Uterus (tissue), 4 donors: Measurements from ENCODE around the gene LCN6. TPM values are rescaled to one million over a fixed set of nuclear protein-coding genes. Genes with fewer than 3 reads are reported as not detected.
A peak's percentile ranks its signal among the peaks of the same experiment; 100 is the strongest.

Experiments
- DNase-seq, 2 donors: peaks; one replicate each; pipeline ENCODE4 v3.0.0-alpha.2; 2019 to 2020
- H3K27ac ChIP-seq, 2 donors: fragments of 200-600 bp; sonication (generic); 1 replicate in 1 of 2; 2 replicates in 1 of 2; pipeline ENCODE4 v1.5.1; 2016 to 2018
- H3K27me3 ChIP-seq, 2 donors: fragments of 200-600 bp; sonication (generic); one replicate each; pipeline ENCODE4 v1.5.1; 2018 to 2019; ENCODE audit warnings: control low read depth in 1 of 2
- H3K36me3 ChIP-seq, 2 donors: fragments of 200-600 bp; sonication (generic); one replicate each; pipeline ENCODE4 v1.5.1; 2019; ENCODE audit warnings: control low read depth in 1 of 2
- H3K4me1 ChIP-seq, 2 donors: fragments of 200-600 bp; sonication (generic); one replicate each; pipeline ENCODE4 v1.5.1; 2018 to 2019; ENCODE audit warnings: control low read depth in 1 of 2
- H3K4me3 ChIP-seq, 2 donors: fragments of 200-600 bp; sonication (generic); 1 replicate in 1 of 2; 2 replicates in 1 of 2; pipeline ENCODE4 v1.5.1; 2018 to 2019; ENCODE audit warnings: mild to moderate bottlenecking in 1 of 2
- H3K9me3 ChIP-seq, 2 donors: fragments of 200-600 bp; sonication (generic); one replicate each; pipeline ENCODE4 v1.5.1; 2019; ENCODE audit warnings: control low read depth in 1 of 2
- POLR2A ChIP-seq, 2 donors: fragments of 450-650 bp; IDR thresholded peaks; one replicate each; pipeline ENCODE4 v1.6.1; 2016; ENCODE audit warnings: antibody characterized with exemption in 2 of 2, mild to moderate bottlenecking in 1 of 2, moderate library complexity in 1 of 2
- intact Hi-C: fragments of 100-400 bp; cut with DNase I; formaldehyde crosslinking; loops from one replicate; pipeline ENCODE4 v1.15.1; 2023; ENCODE audit warnings: low total_unique reads
- total RNA-seq, 4 donors: library from RNA; depleted of rRNA in 3 of 4; stranded (reverse); fragments of >200 nt in 3 of 4; gene quantifications; one replicate each; pipeline versions ENCODE4 v1.1.0 to v1.2.4, GENCODE V29; 2014 to 2023
- TF ChIP-seq, protein P1 (sequence below), 4 experiments: fragments of 200-600 bp in 2 of 4; fragments of 450-650 bp in 2 of 4; sonication (generic) in 2 of 4; IDR thresholded peaks; one replicate each; pipeline ENCODE4 v1.5.1; 2016 to 2019; ENCODE audit warnings: antibody characterized with exemption in 4 of 4, mild to moderate bottlenecking in 2 of 4, moderate library complexity in 1 of 4
- donor health status: DM: yes; HTN: yes; CAD: no.

LCN6 gene
- total RNA-seq, 4 donors from 2014 or later, result 1.2 to 164 (median 89.7) TPM

DNA sequence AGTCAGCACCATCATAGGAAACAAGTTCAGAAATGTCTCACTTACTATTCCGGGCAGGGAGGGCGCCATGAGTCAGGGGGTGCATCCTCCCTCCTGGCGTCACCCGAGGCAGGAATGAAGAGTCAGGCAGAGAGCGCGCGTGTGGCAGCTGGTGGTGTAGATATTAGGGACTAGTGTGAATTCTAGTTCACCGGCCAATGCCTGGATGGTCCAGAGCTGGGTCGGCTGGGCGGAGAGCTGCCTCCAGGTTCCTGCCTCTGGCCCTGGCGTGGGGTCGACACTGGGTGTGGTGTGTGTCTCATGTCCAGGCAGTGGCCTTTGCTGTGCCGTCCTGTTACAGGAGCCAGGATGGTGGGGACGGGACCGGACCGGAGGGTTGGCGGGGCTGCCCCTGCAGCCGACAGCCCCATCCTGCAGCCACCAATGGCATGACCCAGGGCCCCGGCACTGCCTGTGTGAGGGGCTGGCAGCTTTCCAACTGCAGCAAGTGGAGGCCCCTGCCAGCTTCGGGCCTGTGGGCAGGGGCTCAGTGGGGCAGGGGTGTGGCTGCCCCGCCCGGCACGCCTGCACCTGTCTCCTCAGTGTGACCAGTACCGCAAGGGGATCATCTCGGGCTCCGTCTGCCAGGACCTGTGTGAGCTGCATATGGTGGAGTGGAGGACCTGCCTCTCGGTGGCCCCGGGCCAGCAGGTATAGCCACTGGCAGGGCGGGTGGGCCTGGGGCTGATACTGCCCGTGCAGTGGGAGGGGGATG is 26.8 kb downstream of the LCN6 start:
- no peaks in the 10 kb centered on the region for H3K36me3 ChIP-seq
- no peaks in the 10 kb centered on the region for H3K27me3 ChIP-seq
- peaks cover 0 to 13% of the 10 kb centered on the region in 2 donors for H3K4me1 ChIP-seq
- no peak for TF ChIP-seq POLR2A (IDR thresholded peaks at IDR 0.05)
- TF ChIP-seq, protein P1, sequence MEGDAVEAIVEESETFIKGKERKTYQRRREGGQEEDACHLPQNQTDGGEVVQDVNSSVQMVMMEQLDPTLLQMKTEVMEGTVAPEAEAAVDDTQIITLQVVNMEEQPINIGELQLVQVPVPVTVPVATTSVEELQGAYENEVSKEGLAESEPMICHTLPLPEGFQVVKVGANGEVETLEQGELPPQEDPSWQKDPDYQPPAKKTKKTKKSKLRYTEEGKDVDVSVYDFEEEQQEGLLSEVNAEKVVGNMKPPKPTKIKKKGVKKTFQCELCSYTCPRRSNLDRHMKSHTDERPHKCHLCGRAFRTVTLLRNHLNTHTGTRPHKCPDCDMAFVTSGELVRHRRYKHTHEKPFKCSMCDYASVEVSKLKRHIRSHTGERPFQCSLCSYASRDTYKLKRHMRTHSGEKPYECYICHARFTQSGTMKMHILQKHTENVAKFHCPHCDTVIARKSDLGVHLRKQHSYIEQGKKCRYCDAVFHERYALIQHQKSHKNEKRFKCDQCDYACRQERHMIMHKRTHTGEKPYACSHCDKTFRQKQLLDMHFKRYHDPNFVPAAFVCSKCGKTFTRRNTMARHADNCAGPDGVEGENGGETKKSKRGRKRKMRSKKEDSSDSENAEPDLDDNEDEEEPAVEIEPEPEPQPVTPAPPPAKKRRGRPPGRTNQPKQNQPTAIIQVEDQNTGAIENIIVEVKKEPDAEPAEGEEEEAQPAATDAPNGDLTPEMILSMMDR (IDR thresholded peaks at IDR 0.05), result no peak
- H3K27ac ChIP-seq, result peak overlapping the region in 1 of 2 donors; percentile 49
- H3K4me3 ChIP-seq, result no peak overlapping the region
- intact Hi-C loops, result no loop called here
- DNase-seq, result peak in 1 of 2 donors; percentile 59
- no peaks in the 10 kb centered on the region for H3K9me3 ChIP-seq

DNA sequence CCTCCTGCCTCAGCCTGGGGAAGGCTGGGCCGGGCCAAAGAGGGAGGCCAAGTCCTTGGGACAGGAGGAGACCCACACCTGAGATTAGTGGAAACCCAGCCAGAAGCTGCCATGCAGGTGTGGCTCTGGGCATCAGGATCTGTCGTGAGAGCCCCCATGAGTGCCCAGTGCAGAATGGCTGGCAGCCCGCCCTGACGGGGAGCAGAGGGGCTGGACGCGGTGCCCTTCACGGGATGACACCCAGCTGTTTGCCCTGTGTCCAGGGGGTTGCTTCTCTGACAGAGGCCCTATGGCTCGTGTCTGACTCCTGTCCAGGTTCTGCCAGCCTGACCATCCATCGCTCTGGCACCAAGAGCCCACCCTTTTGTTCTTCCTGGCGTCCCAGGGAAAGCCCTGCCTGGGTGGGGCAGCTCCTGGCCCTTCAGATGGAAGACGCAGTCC is 27.4 kb downstream of the LCN6 start:
- DNase-seq, result no peak
- intact Hi-C loops, result no loop called here
- Histone ChIP-seq H3K4me3 (no peak overlapping the region), H3K4me1 (peaks cover 0 to 8% of the 10 kb centered on the region in 2 donors), H3K27ac (peak overlapping the region; percentile 37 to 60), H3K36me3 (no peaks in the 10 kb centered on the region), H3K9me3 (no peaks in the 10 kb centered on the region), H3K27me3 (no peaks in the 10 kb centered on the region)
- no peak for TF ChIP-seq POLR2A (IDR thresholded peaks at IDR 0.05)
- TF ChIP-seq, protein P1 (IDR thresholded peaks at IDR 0.05), result no peak

DNA sequence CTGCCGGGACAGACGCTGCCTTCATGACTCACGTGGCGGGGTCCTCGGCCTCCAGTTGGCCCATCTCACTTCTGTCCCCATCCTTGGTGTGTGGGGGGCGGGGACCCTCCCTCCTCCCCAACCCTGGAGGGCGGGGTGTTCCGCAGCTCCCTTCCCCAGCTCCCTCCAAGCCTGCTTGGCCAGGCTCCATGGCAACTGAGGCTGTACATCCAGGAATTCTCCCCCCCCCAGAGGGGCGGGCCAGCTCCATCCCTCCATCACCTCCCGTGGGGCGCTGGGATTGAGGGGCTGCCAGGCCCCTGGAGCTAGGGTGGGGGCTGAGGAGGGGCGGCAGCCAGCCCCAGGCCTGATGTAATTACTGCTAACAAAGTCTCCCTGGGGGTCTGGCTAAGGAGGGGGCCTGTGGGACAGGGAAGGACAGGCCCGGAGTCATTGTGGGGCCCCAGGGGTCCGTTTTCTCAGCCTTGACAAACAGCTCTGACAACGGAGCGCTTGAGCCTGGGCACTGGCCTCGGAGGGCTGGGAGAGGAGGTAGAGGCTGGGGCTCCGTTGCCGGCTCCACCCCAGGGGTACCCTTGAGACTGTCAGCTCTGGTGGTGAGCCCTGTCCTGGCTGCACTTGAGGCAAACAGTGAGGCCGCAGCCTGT is 28.0 kb downstream of the LCN6 start:
- Histone ChIP-seq H3K27me3 (no peaks in the 10 kb centered on the region), H3K36me3 (no peaks in the 10 kb centered on the region), H3K9me3 (no peaks in the 10 kb centered on the region), H3K4me1 (peaks cover 0 to 8% of the 10 kb centered on the region in 2 donors), H3K27ac (peak overlapping the region; percentile 37 to 60), H3K4me3 (no peak overlapping the region)
- TF ChIP-seq, protein P1 (IDR thresholded peaks at IDR 0.05), result no peak
- peak in 1 of 2 donors; percentile 49 for DNase-seq
- intact Hi-C loops, result no loop called here

DNA sequence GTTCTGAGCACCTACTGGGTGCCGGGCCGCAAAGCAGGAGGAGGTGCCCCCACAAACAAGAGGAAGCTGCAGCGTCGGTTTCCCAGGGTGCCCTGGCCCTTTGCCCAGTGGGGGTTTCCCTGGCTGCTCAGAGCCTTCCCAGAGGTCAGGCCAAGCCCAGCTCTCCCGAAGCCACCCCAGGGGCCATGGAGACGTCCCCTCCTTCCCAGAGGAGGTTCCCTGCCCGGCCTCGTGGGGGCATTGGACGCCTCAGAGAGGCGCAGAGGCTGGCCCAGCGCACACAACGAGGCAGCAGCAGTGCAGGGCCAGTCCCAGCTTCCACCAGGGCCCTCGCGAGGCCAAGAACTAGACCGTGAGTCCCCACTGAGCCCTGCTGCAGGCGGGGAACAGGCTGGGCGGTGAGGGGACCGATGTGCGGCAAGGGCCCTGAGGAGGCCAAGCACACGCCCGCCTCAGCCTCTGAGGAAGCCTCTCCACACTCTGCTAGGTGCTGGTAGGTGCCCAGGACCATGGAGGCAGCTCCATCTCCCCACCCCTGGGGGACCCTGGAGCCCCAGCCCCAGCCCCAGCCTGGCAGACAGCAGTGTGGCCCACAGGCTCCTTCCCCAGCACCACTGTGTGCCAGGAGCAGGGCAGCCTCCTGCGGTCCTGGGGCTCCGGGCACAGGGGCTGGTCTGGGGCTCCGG is 29.0 kb downstream of the LCN6 start:
- Histone ChIP-seq H3K4me3 (no peak overlapping the region), H3K27me3 (no peaks in the 10 kb centered on the region), H3K9me3 (no peaks in the 10 kb centered on the region), H3K27ac (peak overlapping the region in 1 of 2 donors; percentile 32), H3K36me3 (no peaks in the 10 kb centered on the region), H3K4me1 (peaks cover 0 to 8% of the 10 kb centered on the region in 2 donors)
- intact Hi-C loops, result no loop called here
- no peak for DNase-seq
- TF ChIP-seq, protein P1 (IDR thresholded peaks at IDR 0.05), result no peak
- no peak for TF ChIP-seq POLR2A (IDR thresholded peaks at IDR 0.05)
